PFSK-1 (cell line): ENCODE measurements around the gene BMX.

Experiments
- POLR2AphosphoS5 ChIP-seq: IDR thresholded peaks from 2 replicates; pipeline ENCODE4 v1.6.1; 2012; ENCODE audit warnings: low read depth, mild to moderate bottlenecking, control low read depth, low read length, moderate library complexity
- SIN3A ChIP-seq: IDR thresholded peaks from 2 replicates; pipeline ENCODE4 v1.6.1; 2012; ENCODE audit warnings: mild to moderate bottlenecking, low read length, moderate library complexity, borderline replicate concordance; ENCODE audit not compliant: insufficient read depth
- TAF1 ChIP-seq: IDR thresholded peaks from 2 replicates; pipeline ENCODE4 v1.6.1; 2012; ENCODE audit warnings: low read length, control low read depth, borderline replicate concordance; ENCODE audit not compliant: insufficient read depth
- TF ChIP-seq, protein P1 (sequence below), 2 experiments: IDR thresholded peaks; 2 replicates each; pipeline versions ENCODE4 v1.6.1 to v1.8.0; 2011 to 2012; ENCODE audit warnings: low read depth in 2 of 2, low read length in 2 of 2, control low read depth in 1 of 2, inconsistent platforms in 1 of 2, mild to moderate bottlenecking in 1 of 2, moderate library complexity in 1 of 2; ENCODE audit not compliant: insufficient read depth in 1 of 2

DNA sequence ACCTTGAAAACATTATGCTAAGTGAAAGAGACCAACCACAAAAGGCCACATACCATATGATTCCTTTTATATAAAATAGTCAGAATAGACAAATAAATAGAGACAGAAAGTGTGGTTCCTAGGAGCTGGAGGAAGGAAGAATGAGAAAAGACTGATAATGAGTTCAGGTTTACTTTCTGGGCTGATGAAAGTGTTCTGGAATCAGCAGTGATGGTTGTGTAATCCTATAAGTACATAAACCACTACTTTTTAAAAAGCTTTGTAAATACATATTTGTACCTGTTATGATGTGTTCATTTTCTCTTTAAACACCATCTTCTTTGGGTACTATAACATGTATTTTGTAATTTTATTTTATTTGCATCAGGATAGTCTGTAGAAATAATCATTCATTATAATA is 28.1 kb upstream of the BMX start:
- no peak for TF ChIP-seq POLR2AphosphoS5
- TF ChIP-seq, protein P1, sequence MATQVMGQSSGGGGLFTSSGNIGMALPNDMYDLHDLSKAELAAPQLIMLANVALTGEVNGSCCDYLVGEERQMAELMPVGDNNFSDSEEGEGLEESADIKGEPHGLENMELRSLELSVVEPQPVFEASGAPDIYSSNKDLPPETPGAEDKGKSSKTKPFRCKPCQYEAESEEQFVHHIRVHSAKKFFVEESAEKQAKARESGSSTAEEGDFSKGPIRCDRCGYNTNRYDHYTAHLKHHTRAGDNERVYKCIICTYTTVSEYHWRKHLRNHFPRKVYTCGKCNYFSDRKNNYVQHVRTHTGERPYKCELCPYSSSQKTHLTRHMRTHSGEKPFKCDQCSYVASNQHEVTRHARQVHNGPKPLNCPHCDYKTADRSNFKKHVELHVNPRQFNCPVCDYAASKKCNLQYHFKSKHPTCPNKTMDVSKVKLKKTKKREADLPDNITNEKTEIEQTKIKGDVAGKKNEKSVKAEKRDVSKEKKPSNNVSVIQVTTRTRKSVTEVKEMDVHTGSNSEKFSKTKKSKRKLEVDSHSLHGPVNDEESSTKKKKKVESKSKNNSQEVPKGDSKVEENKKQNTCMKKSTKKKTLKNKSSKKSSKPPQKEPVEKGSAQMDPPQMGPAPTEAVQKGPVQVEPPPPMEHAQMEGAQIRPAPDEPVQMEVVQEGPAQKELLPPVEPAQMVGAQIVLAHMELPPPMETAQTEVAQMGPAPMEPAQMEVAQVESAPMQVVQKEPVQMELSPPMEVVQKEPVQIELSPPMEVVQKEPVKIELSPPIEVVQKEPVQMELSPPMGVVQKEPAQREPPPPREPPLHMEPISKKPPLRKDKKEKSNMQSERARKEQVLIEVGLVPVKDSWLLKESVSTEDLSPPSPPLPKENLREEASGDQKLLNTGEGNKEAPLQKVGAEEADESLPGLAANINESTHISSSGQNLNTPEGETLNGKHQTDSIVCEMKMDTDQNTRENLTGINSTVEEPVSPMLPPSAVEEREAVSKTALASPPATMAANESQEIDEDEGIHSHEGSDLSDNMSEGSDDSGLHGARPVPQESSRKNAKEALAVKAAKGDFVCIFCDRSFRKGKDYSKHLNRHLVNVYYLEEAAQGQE (IDR thresholded peaks at IDR 0.05; ENCODE audit: insufficient read depth in 1 of 2, low read depth in 2 of 2, low read length in 2 of 2): no peak
- no peak for TF ChIP-seq TAF1
- no peak for TF ChIP-seq SIN3A
